Hematopoietic multipotent progenitor cell treated with erythropoietin and hydrocortisone succinate and interleukin-3 and kit ligand, for 8 days (in vitro differentiated cells): ENCODE data around the gene KCTD7.
"Not testable (repeated sequence)": the region's sequence is repeated elsewhere in the genome, so short reads cannot be mapped to it uniquely, and the experiment has no call there.

Experiments
- DNase-seq: peaks from one replicate; pipeline ENCODE4 v3.0.0-alpha.2; 2015

KCTD7 gene

DNA sequence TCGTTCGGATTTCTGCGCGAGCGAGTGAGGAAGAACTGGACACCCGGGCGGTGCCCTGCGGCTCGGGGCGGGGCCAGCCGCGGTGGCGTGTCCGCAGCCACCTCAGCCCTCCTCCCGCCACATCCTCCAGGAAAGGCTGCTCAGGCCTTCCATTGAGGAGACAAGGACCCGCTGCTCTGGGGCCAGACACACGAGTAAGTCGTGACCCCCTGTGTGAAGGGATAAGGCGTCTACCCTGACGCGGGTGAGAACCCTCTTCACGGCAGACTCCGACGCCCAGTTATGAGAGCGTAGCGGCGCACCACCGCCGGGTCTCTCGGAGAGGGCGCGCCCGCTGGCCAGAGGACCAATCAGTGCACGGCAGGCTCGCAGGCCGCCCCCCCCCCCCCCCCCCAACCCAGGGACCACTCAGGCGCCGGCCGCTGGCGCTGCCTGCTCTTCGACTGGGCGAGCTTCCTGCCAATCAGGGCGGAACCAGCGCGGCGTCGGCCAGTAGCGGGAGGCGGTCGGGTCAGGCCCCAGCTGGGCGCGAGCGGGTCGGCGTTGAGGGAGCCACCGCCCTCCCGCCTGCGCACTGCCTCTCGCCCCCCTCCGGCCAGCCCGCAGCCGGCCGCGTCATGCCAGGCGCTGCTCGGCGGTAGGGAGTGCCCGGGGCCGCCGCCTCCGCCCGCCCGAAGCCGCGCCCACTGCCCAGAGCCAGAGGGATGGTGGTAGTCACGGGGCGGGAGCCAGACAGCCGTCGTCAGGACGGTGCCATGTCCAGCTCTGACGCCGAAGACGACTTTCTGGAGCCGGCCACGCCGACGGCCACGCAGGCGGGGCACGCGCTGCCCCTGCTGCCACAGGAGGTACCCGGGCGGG is at the start of gene KCTD7:
TSS of gene KCTD7 (plus strand) at position 521 of the 861 bp plus-strand sequence. CDS start at position 705, 184 bp downstream.
- DNase-seq: peak; percentile 97

DNA sequence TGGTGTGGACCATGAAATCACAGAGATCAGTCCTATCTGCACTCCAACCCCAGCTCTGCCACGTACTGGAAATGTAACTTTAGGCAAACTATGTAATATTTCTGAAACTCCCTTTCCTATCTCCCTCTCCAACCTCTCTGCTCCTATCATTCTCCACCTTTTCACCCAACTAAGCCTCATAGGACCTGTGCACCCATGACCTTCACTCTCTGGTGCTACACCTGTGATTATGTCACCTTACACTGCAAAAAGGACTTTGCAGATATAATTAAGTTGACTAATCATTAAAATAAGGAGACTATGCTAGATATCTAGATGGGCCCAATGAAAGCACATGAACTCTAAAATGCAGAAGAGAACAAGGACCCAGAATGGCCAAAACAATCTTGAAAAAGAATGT is 48.3 kb upstream of the KCTD7 start:
- not testable (repeated sequence) for DNase-seq

DNA sequence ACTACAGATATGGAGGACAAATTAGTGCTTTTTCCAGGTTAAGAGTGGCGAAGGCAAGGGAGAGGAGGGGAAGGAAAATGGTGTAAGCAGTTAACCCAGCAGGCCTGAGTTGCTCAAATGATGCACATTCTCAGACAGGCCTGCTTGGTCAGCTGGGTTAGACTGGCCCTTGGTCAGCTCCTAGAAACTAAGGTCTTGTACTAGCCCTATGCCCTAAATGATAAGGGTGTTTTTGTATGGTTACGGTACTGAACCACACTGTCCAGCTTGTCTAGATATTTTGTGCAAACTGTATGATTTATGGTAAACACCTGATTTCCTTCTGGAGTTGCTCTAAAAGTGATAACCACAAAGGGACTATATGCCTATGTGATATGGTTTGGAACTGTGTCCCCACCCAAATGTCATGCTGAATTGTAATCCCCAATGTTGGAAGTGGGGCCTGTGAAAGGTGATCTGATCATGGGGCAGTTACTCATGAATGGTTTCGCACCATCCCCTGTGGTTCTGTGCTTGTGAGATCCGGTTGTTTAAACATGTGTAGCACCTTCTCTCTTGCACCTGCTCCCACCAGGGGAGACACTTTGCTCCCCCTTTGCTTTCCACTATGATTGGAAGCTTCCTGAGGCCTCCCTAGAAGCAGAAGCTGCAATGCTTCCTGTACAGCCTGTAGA is 45.7 kb upstream of the KCTD7 start:
- not testable (repeated sequence) for DNase-seq

DNA sequence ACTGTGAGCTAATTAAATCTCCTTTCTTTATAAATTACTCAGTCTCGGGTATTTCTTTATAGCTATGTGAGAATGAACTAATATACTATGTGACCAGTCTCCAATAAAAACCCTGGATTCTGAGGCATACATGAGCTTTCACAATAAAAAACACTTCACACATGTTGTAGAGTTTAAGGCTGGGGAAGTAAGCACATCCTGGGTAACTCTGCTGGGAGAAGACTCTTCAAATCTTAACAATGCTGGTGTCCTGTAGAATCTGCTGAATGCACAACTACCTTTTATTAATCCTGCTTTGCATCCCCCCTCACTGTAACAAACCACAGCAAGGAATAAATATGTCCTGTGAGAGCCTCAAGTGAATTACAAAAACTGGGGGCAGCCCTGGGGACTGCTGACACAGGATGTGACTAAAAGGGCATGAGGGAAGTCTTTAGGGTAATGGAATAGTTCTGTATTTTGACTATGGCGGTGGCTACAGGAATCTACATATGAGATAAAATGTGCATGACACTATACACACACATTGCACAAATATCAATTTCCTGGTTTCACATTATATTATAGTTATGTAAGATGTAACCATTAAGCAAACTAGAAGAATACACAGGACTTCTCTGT is 45.1 kb upstream of the KCTD7 start:
- DNase-seq: no peak

DNA sequence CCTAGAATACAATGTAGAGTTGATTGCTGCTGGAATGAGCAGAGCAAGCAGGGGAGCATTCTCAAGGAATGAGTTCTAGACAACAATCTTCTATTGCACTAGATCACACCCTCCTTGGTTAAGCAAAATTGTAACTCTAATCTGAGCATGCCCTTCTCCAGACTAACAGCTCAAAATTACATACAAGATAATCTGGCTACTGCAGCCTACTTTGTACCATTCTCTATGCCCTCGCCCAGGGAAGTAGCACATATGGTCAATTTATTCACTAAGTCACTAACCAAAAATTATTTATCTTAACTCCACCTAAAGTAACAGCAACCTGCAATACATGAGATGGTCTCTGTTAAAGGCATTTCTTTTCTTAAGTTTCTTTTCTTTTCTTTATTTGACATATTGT is 42.5 kb upstream of the KCTD7 start:
- peak; percentile 61 for DNase-seq

DNA sequence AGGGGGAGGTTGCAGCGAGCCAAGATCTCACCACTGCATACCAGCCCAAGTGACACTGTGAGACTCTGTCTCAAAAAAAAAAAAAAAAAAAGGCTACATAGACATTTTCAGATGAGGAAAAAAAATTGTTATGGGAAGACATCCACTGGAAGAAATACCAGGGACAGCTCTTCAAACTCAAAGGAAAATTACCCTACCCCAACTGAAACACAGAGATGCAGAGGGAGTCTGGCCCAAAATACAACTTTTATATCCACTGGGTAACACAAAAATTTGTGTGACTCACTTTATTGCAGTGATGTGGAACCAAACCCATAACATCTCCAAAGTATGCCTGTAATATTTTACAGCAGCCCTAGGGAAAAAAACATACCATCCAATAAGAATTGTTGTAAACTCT is 40.5 kb upstream of the KCTD7 start:
- not testable (repeated sequence) for DNase-seq

DNA sequence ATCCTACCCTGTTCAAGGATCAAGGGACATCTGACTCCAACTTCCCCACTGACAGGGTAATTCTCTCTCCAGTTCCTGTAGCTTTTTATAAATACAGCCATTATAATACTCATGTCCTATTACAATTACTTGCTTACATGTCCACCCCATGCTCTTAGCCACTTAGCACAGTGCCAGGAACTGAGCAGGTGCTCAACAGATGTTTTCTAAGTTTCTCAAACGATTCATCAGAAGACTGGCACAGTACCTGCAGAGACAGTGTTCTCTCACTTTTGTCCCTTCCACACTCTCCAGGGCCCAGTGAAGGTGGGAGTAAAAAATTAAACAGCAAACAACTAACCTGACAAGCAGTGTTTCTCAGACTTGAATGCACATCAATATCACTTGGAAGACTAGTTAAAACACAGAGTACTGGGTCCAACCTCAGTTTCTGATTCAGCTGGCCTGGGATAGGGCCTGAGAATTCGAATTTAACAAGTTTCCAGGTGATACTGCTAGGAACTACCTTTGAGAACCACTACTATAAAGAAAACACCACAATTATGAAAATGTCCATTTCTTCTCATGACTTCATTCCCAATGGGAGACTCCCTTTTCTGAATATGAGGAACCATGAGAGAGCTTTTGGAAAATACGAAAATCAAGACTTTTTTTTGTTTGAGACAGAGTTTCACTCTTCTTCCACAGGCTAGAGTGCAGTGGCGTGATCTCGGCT is 39.7 kb upstream of the KCTD7 start:
- not testable (repeated sequence) for DNase-seq

DNA sequence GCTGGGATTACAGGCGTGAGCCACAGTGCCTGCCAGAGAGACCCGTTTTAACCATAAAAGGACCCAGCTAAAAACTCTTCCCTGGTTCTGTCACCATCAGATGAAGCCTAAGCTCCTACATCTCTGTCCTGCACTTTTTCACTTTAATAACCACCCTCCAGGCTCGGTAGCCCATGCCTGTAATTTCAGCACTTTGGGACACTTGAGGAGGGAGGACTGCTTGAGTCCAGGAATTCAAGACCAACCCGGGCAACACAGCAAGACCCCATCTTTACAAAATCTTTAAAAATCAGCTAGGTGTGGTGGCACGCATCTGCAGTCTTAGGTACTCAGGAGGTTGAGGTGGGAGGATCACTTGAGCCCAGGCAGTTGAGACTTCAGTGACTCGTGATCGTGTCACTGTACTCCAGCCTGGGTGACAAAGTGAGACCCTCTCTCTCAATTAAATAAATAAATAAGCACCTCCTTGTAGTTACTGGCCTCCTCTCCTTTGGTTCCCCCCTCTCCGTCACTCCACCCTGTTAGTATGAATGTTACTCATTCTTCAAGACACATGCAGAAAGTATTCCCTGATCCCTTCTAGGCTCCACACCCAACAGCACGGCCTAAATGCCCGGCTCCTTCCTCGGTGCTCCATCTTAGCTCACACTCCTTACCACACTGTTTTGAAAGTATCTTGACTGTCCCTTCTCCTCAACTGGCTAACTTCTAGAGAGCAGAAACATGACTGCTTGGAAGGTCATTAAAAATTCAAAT is 38.2 kb upstream of the KCTD7 start:
- DNase-seq: not testable (repeated sequence)

DNA sequence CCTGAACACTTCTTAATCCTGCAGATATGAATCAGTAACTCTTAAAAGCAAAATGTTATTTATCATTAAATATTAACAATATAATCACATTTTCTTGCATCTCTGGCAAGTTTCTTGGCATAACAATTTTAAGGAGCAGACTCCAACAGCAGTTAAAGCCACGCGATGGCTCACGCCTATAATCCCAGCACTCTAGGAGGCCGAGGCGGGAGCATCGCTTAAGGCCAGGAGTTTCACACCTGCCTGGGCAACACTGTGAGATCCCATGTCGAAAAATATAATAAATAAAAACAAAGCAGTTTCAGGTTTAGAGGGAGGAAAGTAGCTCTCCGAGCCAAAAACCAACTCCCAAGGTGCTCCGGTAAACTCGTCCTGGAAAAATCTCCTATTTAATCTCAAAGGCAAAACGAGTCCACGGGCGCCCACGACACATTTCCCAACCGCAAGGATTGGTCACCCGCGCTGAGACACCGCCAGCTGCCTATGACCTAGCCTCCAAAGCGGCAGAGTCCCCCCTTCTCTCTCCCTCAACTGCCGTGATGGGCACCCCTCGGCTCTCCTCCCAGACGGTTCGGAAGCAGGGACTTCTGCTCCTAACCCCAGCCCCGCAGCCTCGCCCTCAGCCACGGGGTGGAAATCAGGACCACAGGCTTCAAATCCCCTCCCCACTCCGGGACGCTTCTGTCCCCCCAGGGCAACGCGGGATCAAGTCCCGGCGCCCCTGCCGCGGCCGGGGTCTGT is 37.5 kb upstream of the KCTD7 start:
- not testable (repeated sequence) for DNase-seq

DNA sequence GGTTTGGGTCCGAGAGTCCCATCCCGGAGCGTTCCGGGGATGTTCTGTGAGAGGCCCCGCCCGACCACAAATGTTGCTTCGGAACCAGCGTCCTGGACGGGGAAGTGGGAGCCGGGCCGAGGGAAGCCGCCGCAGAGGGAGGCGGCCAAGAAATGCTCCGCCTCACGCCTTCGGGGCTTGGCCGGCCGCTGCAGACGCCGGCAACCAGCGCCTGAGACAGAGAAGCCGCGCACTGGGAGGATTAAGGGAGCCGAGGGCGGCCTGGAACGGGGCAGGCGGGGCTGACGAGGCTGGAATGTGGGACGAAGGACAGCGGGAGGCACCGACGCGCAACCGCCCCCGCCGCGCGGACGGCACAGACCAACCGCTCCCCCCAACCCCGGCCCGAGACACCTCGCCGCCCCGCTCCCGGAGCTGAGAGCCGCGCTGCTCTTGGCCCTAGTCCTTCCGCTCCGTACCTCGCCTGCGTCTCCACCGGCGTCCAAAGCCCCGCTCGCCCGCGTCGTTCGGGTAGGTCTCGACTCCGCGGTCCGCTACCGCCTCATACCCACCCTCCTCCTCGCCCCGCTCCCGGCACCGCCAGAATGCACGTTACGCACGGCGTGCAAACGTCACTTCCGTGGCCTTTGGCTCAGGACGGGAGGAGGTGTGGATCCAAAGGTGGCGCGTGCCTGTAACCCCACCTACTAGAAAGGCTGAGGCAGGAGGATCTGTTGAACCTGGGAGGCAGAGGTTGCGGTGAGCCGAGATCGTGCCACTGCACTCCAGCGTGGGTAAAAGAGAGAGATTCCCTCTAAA is 36.7 kb upstream of the KCTD7 start:
- peak; percentile 95 for DNase-seq

DNA sequence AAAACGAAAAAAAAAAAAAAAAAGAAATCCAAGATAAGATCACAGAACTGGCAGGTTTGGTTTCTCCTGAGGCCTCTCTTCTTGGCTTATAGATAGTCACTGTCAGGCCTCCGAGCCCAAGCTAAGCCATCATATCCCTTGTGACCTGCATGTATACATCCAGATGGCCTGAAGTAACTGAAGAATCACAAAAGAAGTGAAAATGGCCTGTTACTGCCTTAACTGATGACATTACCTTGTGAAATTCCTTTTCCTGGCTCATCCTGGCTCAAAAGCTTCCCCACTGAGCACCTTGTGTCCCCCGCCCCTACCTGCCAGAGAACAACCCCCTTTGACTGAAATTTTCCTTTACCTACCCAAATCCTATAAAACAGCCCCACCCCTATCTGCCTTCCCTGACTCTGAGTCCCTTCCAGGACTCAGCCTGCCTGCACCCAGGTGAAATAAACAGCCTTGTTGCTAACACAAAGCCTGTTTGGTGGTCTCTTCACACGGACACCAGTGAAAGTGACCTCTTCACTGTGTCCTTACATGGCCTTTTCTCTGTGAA is 36.0 kb upstream of the KCTD7 start:
- DNase-seq: not testable (repeated sequence)

DNA sequence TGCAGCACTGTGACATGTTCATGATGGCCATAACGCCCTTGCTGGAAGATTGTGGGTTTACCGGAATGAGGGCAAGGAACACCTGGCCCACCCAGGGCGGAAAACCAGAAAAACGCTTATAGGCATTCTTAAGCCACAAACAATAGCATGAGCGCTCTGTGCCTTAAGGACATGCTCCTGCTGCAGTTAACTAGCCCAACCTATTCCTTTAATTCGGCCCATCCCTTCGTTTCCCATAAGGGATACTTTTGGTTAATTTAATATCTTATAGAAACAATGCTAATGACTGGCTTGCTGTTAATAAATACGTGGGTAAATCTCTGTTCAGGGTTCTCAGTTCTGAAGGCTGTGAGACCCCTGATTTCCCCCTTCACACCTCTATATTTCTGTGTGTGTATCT is 34.6 kb upstream of the KCTD7 start:
- not testable (repeated sequence) for DNase-seq

DNA sequence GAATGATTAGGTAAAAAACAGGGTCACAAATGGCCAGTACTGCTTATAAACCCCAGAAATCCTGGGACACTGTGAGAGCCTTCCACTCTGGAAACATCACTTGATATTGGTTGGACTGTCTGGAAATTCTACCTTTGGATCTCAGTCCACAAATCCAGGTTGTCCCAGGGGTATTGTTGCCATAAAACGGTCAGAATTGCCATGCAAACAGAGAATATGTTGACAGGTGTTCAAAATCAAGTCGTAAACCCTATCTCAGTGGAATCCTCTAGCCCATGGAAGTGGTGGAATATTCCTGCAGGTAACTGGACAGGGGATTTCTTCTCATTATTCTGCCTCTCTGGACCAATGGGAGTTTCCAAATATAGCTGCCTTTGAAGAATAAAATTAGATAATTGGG is 31.2 kb upstream of the KCTD7 start:
- no peak for DNase-seq

DNA sequence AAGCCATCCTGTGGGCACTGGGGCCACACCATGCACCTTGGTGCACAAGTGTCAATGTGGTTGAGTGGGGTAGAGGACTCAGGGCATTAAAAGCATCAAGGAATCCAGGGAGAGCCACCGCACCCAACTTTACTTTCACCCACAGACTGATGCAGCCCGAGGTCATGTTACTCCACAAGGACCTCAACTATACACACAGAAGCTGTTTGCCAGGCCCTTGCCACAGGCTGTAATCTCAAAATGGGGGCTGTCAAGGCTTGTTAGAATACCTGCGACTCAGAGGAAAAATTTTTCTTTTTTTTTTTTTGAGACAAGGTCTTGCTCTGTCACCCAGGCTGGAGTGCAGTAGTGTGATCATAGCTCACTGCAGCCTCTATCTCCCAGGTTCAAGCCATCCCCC is 26.5 kb upstream of the KCTD7 start:
- no peak for DNase-seq

DNA sequence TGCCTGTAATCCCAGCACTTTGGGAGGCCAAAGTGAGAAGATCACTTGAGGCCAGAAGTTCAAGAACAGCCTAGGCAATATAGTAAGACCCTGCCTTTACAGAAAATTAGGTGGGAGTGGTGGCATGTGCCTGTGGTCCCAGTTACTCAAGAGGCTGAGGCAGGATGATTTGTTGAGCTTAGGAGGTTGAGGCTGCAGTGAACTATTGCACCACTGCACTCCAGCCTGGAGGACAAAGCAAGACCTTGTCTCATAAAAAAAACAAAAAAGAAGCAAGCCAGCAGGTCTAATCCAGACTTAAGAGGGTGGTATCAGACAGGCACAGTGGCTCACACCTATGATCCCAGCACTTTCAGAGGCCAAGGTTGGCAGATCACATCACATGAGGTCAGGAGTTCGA is 24.5 kb upstream of the KCTD7 start:
- no peak for DNase-seq

DNA sequence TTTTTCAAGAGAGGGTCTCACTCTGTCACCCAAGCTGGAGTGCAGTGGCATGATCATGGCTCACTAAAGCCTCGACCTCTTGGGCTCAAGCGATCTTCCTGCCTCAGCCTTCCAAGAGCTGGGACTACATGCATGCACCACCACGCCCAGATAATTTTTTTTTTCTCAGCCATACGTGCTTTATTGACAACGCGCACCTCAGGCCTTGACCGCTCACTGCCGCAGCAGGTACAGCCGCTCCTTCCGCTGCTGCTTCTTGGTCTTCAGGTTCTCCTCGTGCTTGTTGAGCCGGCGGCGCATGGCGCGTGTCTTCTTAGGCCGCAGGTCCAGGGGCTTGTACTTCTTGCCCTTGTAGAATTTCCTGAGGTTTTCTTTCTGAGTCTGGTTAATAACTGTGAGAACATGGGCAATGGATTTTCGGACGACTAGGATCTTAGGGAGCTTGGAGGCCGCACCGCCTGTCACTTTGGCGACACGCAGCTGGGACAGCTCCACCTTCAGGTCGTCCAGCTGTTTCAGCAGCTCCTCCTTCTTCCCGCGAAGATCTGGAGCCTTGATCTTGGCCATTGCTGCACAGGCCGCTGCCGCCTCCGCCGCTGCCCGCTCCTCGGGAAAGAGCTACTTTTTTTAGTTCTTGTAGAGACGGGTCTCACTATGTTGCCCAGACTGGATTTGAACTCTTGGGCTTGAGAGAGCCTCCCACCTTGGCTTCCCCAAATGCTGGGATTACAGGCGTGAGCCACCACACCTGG is 22.0 kb upstream of the KCTD7 start:
- DNase-seq: not testable (repeated sequence)

DNA sequence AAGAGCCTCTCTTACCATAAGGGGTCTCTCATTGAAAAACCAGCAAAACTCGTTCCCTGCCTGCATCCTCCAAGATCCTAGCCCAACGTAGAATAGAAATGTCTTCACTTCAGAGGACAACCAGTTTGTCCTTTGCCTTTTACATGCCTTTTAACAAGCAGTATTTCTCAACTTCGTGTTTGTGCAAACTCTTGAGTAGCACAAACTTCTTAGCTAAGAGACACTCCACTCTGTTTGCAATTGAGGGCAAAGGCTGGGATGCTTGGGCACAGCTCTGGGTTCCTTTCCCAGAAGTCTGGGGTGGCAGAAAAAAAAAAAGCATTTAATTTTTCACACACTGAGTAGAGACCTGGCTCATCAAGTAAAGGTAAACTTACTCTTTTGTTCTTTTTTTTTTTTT is 19.5 kb upstream of the KCTD7 start:
- DNase-seq: no peak

DNA sequence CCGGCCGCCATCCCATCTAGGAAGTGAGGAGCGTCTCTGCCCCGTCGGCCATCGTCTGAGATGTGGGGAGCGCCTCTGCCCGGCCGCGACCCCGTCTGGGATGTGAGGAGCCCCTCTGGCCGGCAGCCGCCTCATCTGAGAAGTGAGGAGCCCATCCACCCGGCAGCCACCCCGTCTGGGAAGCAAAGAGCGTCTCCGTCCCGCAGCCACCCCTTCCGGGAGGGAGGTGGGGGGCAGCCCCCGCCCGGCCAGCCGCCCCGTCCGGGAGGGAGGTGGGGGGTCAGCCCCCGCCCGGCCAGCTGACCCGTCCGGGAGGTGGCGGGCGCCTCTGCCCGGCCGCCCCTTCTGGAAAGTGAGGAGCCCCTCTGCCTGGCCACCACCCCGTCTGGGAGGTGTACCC is 14.1 kb upstream of the KCTD7 start:
- not testable (repeated sequence) for DNase-seq

DNA sequence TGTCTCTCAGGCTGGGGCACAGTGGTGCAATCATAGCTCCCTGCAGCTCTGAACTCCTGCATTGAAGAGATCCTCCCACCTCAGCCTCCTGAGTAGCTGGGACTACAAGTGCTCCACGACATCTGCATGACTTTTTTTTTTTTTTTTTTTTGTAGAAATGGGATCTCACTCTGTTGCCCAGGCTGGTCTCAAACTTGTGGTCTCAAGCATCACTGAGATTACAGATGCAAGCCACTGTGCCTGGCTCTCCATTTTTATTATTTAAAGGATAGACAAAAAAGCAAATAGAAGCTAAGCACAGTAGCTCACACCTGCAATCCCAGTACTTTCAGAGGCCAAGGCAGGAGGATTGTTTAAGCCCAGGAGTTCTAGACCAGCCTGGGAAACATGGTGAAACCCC is 13.0 kb upstream of the KCTD7 start:
- no peak for DNase-seq

DNA sequence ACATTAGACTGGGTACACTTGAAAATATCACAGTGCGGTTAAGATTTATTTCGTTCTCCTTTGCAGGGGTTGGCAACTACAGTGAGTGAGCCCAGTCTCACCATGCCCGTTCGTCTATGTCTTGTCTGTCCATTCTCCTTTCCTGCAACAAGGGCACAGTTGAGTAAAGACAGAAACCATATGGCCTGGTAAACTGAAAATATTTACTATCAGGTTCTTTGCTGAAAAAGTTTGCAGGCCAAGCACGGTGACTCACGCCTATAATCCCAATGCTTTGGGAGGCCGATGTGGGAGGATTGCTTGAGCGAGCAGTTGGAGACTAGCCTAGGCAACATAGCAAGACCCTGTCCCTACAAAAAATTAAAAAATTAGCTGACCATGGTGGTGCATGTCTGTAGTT is 11.4 kb upstream of the KCTD7 start:
- DNase-seq: no peak
